Vagina (tissue), 2 donors: ENCODE results near the gene FRAT1. TPM values are rescaled to one million over a fixed set of nuclear protein-coding genes. Genes with fewer than 3 reads are reported as not detected.
A peak's percentile ranks its signal among the peaks of the same experiment; 100 is the strongest.

ENCODE experiments used
- DNase-seq, 2 donors: peaks; one replicate each; pipeline ENCODE4 v3.0.0-alpha.2; 2017; ENCODE audit errors: extremely low spot score in 2 of 2
- H3K27ac ChIP-seq: fragments of 200-600 bp; sonication (generic); one replicate; pipeline ENCODE4 v1.5.1; 2019
- H3K27me3 ChIP-seq: fragments of 200-600 bp; sonication (generic); one replicate; pipeline ENCODE4 v1.5.1; 2019
- H3K36me3 ChIP-seq, 2 donors: fragments of 200-600 bp; sonication (generic); one replicate each; pipeline ENCODE4 v1.5.1; 2017 to 2019
- H3K4me1 ChIP-seq: fragments of 200-600 bp; sonication (generic); one replicate; pipeline ENCODE4 v1.5.1; 2019
- H3K4me3 ChIP-seq, 2 donors: fragments of 200-600 bp; sonication (generic); 1 replicate in 1 of 2; 2 replicates in 1 of 2; pipeline ENCODE4 v1.5.1; 2016 to 2019
- H3K9me3 ChIP-seq: fragments of 200-600 bp; sonication (generic); one replicate; pipeline ENCODE4 v1.5.1; 2019
- CTCF ChIP-seq, 3 experiments: fragments of 450-650 bp in 2 of 3; fragments of 200-600 bp in 1 of 3; sonication (generic) in 1 of 3; IDR thresholded peaks; one replicate each; pipeline ENCODE4 v1.5.1; 2017 to 2019; ENCODE audit warnings: antibody characterized with exemption in 3 of 3, mild to moderate bottlenecking in 2 of 3, moderate library complexity in 2 of 3
- POLR2A ChIP-seq, 2 donors: fragments of 450-650 bp; IDR thresholded peaks; one replicate each; pipeline ENCODE4 v1.6.1; 2017; ENCODE audit warnings: antibody characterized with exemption in 2 of 2, mild to moderate bottlenecking in 2 of 2, moderate library complexity in 2 of 2
- POLR2AphosphoS5 ChIP-seq, 2 donors: sonication (generic); formaldehyde crosslinking; IDR thresholded peaks; one replicate each; pipeline ENCODE4 v1.9.0; 2017; ENCODE audit warnings: antibody characterized with exemption in 2 of 2, mild to moderate bottlenecking in 2 of 2, low read depth in 1 of 2; ENCODE audit not compliant: insufficient read depth in 1 of 2
- intact Hi-C: fragments of 100-400 bp; cut with DNase I; formaldehyde crosslinking; loops from one replicate; pipeline ENCODE4 v1.15.1; 2023
- total RNA-seq: library from RNA; depleted of rRNA; stranded (reverse); fragments of >200 nt; gene quantifications from one replicate; pipeline ENCODE4 v1.2.3, GENCODE V29; 2016

Gene FRAT1
- total RNA-seq, 1 donor from 2014 or later: 4.4 TPM

GRCh38 chr10:97291357-97292096 is 27.5 kb upstream of the FRAT1 start:
- intact Hi-C loops: loop anchor here (5.0 kb wide), 1 partner anchor 41 kb away; the partner anchor contains the start of gene FRAT2
- peaks cover 8% of the 10 kb centered on the region for H3K4me1 ChIP-seq
- H3K27ac ChIP-seq: peak overlapping the region; percentile 90
- H3K4me3 ChIP-seq: peak overlapping the region; percentile 73 to 97
- DNase-seq: no peak
- TF ChIP-seq POLR2A (IDR thresholded peaks at IDR 0.05) (no peak), CTCF (IDR thresholded peaks at IDR 0.05) (no peak), POLR2AphosphoS5 (IDR thresholded peaks at IDR 0.05; ENCODE audit: insufficient read depth in 1 of 2, low read depth in 1 of 2) (no peak)
- H3K9me3 ChIP-seq: no peaks in the 10 kb centered on the region
- H3K36me3 ChIP-seq: no peaks in the 10 kb centered on the region
- H3K27me3 ChIP-seq: no peaks in the 10 kb centered on the region

- DNase-seq: peak in 1 of 2 donors; percentile 98
- no peaks in the 10 kb centered on the region for H3K9me3 ChIP-seq
- H3K4me1 ChIP-seq: peaks cover 8% of the 10 kb centered on the region
- no peaks in the 10 kb centered on the region for H3K27me3 ChIP-seq
- peak within 1 kb of the TSS; percentile 73 to 97 for H3K4me3 ChIP-seq
- TF ChIP-seq POLR2AphosphoS5 (IDR thresholded peaks at IDR 0.05; ENCODE audit: insufficient read depth in 1 of 2, low read depth in 1 of 2) (peak; percentile 89 to 91), CTCF (IDR thresholded peaks at IDR 0.05) (no peak), POLR2A (IDR thresholded peaks at IDR 0.05) (peak; percentile 39 to 61)
- H3K27ac ChIP-seq: peak within 1 kb of the TSS; percentile 90
- H3K36me3 ChIP-seq: no peaks in the 10 kb centered on the region
- intact Hi-C loops: loop anchor here (5.0 kb wide), 1 partner anchor 40 kb away; the partner anchor contains the start of gene FRAT2
Measured at GRCh38 chr10:97292097-97292861, 26.8 kb upstream of the FRAT1 start, which contains the start of gene ARHGAP19. TSS of gene ARHGAP19 (minus strand) at chr10:97292637. CDS start at chr10:97292627, 10 bp downstream.

- Histone ChIP-seq H3K9me3 (no peaks in the 10 kb centered on the region), H3K4me1 (peaks cover 8% of the 10 kb centered on the region), H3K27ac (peak overlapping the region; percentile 90), H3K36me3 (no peaks in the 10 kb centered on the region), H3K27me3 (no peaks in the 10 kb centered on the region), H3K4me3 (peak overlapping the region in 1 of 2 donors; percentile 73)
- intact Hi-C loops: loop anchor here (5.0 kb wide), 1 partner anchor 39 kb away; the partner anchor contains the start of gene FRAT2
- no peak for DNase-seq
- TF ChIP-seq CTCF (IDR thresholded peaks at IDR 0.05) (no peak), POLR2AphosphoS5 (IDR thresholded peaks at IDR 0.05; ENCODE audit: insufficient read depth in 1 of 2, low read depth in 1 of 2) (no peak), POLR2A (IDR thresholded peaks at IDR 0.05) (no peak)
Measured at GRCh38 chr10:97292862-97293198, 26.2 kb upstream of the FRAT1 start.

GRCh38 chr10:97297556-97298222 is 21.4 kb upstream of the FRAT1 start:
- Histone ChIP-seq H3K27me3 (no peaks in the 10 kb centered on the region), H3K36me3 (no peaks in the 10 kb centered on the region), H3K9me3 (no peaks in the 10 kb centered on the region), H3K4me1 (no peaks in the 10 kb centered on the region), H3K27ac (no peak overlapping the region), H3K4me3 (no peak overlapping the region)
- TF ChIP-seq POLR2A (IDR thresholded peaks at IDR 0.05) (no peak), CTCF (IDR thresholded peaks at IDR 0.05) (no peak), POLR2AphosphoS5 (IDR thresholded peaks at IDR 0.05; ENCODE audit: insufficient read depth in 1 of 2, low read depth in 1 of 2) (no peak)
- intact Hi-C loops: no loop called here
- DNase-seq: no peak
